RWPE1 (cell line): ENCODE measurements around the gene PTK6.

Source experiments
- CTCF ChIA-PET: fragments of 350-600 bp; sonication (Branson Sonifier 250); formaldehyde crosslinking; extraction: SDS; loops from one replicate; lab custom pipeline; 2021; lab: Yijun Ruan, JAX
- POLR2A ChIA-PET: fragments of 400-600 bp; formaldehyde crosslinking; extraction: SDS; loops from one replicate; lab custom pipeline; 2020; ENCODE audit warnings: antibody characterized with exemption; ENCODE audit not compliant: low non-redundant PET; lab: Yijun Ruan, JAX
- DNase-seq: peaks from one replicate; pipeline ENCODE4 v3.0.0; 2012; ENCODE audit warnings: low spot score
- H3K27ac ChIP-seq: fragments of 450-650 bp; 2 replicates; pipeline ENCODE4 v1.5.1; 2017
- CTCF ChIP-seq: fragments of 450-650 bp; conservative IDR thresholded peaks from 2 replicates; pipeline ENCODE4 v1.5.1; 2017; ENCODE audit warnings: low read depth, mild to moderate bottlenecking

The PTK6 gene

GRCh38 chr20:63579017-63579694, 42.0 kb upstream of the PTK6 start:
- POLR2A ChIA-PET = no interaction called here
- CTCF ChIA-PET = interaction anchor here (0.7 to 1.6 kb wide), 2 partner anchors 41 to 346 kb away, joined by 3 to 6 read pairs; no protein-coding TSS in a partner anchor
- H3K27ac ChIP-seq = no peak overlapping the region
- no peak for TF ChIP-seq CTCF
- no peak for DNase-seq

GRCh38 chr20:63578224-63579016, 41.2 kb upstream of the PTK6 start:
- no peak for TF ChIP-seq CTCF
- no peak overlapping the region for H3K27ac ChIP-seq
- ChIA-PET CTCF (interaction anchor here (0.7 to 1.6 kb wide), 2 partner anchors 40 to 345 kb away, joined by 3 to 6 read pairs; no protein-coding TSS in a partner anchor), POLR2A (no interaction called here)
- DNase-seq = no peak

GRCh38 chr20:63577317-63577894, 40.2 kb upstream of the PTK6 start:
- ChIA-PET CTCF (interaction anchor here (1.6 kb wide), 1 partner anchor 39 kb away, joined by 6 read pairs; no protein-coding TSS in a partner anchor), POLR2A (no interaction called here)
- TF ChIP-seq CTCF = no peak
- no peak overlapping the region for H3K27ac ChIP-seq
- DNase-seq = no peak

- H3K27ac ChIP-seq = no peak overlapping the region
- no peak for DNase-seq
- no peak for TF ChIP-seq CTCF
- POLR2A ChIA-PET = interaction anchor here (0.6 kb wide), 1 partner anchor 54 kb away, joined by 3 read pairs; no protein-coding TSS in a partner anchor
- CTCF ChIA-PET = interaction anchor here (0.6 kb wide), 1 partner anchor 29 kb away, joined by 4 read pairs; the partner anchor contains the start of gene SRMS
Measured at GRCh38 chr20:63576311-63576710, 39.1 kb upstream of the PTK6 start.

GRCh38 chr20:63574829-63575743, 37.9 kb upstream of the PTK6 start:
- peak overlapping the region; percentile 80 for H3K27ac ChIP-seq
- TF ChIP-seq CTCF = no peak
- ChIA-PET POLR2A (interaction anchor here (1.2 to 1.7 kb wide), 2 partner anchors 38 to 40 kb away, joined by 4 to 5 read pairs; partner anchors contain the start of gene PTK6), CTCF (interaction anchor here (0.6 to 2.5 kb wide), 5 partner anchors 37 to 405 kb away, joined by 3 to 15 read pairs (median 4); partner anchors contain the start of genes PTK6 and SAMD10)
- no peak for DNase-seq
